C4-2B (cell line): ENCODE measurements around the gene MIA2.
A peak's percentile ranks its signal among the peaks of the same experiment; 100 is the strongest.

Source experiments
- H3K27ac ChIP-seq: fragments of 450-650 bp; 2 replicates; pipeline ENCODE4 v1.5.1; 2017
- CTCF ChIP-seq: fragments of 450-650 bp; conservative IDR thresholded peaks from 2 replicates; pipeline ENCODE4 v1.5.1; 2017; ENCODE audit warnings: mild to moderate bottlenecking
- ZFX ChIP-seq: fragments of 450-650 bp; IDR thresholded peaks from 2 replicates; pipeline ENCODE4 v1.6.1; 2017

The MIA2 gene

GRCh38 chr14:39432179-39432618, 198.5 kb downstream of the MIA2 start, which contains the start of gene FBXO33:
FBXO33 (minus strand) TSS chr14:39432433; CDS start chr14:39432162, 271 bp downstream.
- H3K27ac ChIP-seq = peak within 1 kb of the TSS; percentile 89
- TF ChIP-seq CTCF = no peak
- TF ChIP-seq ZFX = no peak

- TF ChIP-seq ZFX (no peak), CTCF (peak; percentile 57)
- peak overlapping the region; percentile 89 for H3K27ac ChIP-seq
These were observed 199.1 kb downstream of the MIA2 start for GRCh38 chr14:39432619-39433451.

GRCh38 chr14:39433452-39433813, 199.7 kb downstream of the MIA2 start:
- no peak overlapping the region for H3K27ac ChIP-seq
- no peak for TF ChIP-seq ZFX
- no peak for TF ChIP-seq CTCF

GRCh38 chr14:39434401-39434800, 200.7 kb downstream of the MIA2 start:
- no peak overlapping the region for H3K27ac ChIP-seq
- TF ChIP-seq CTCF (no peak), ZFX (no peak)

GRCh38 chr14:39435241-39435640, 201.5 kb downstream of the MIA2 start:
- TF ChIP-seq CTCF (no peak), ZFX (no peak)
- no peak overlapping the region for H3K27ac ChIP-seq
